ENCODE measurements around the gene TEK. TPM values are rescaled to one million over a fixed set of nuclear protein-coding genes. Genes with fewer than 3 reads are reported as not detected.
A peak's percentile ranks its signal among the peaks of the same experiment; 100 is the strongest.

The TEK gene
- total RNA-seq, 2 experiments from 2014 or later, result not detected

- no peak for DNase-seq
- intact Hi-C loops (cut with micrococcal nuclease), result no loop called here
- Mint-ChIP-seq H3K36me3 (ENCODE audit: low read depth) (no peaks in the 10 kb centered on the region), H3K4me1 (ENCODE audit: low read depth) (peaks cover 4% of the 10 kb centered on the region), H3K27ac (no peak overlapping the region), H3K27me3 (ENCODE audit: low read depth) (peaks cover 12% of the 10 kb centered on the region), H3K9me3 (no peaks in the 10 kb centered on the region), H3K4me3 (no peak overlapping the region)
- CTCF ChIA-PET, result no interaction called here
Measured at GRCh38 chr9:27189426-27189825, 80.4 kb downstream of the TEK start.

- CTCF ChIA-PET, result no interaction called here
- no peak overlapping the region for H3K27ac Mint-ChIP-seq
- no peaks in the 10 kb centered on the region for H3K9me3 Mint-ChIP-seq
- DNase-seq, result no peak
- H3K36me3 Mint-ChIP-seq (ENCODE audit: low read depth), result no peaks in the 10 kb centered on the region
- H3K27me3 Mint-ChIP-seq (ENCODE audit: low read depth), result peaks cover 9% of the 10 kb centered on the region
- no peak overlapping the region for H3K4me3 Mint-ChIP-seq
- peaks cover 7% of the 10 kb centered on the region for H3K4me1 Mint-ChIP-seq (ENCODE audit: low read depth)
- intact Hi-C loops (cut with micrococcal nuclease), result no loop called here
Measured at GRCh38 chr9:27192291-27192960, 83.4 kb downstream of the TEK start.

GRCh38 chr9:27193886-27194285, 84.9 kb downstream of the TEK start:
- H3K4me1 Mint-ChIP-seq (ENCODE audit: low read depth), result peaks cover 7% of the 10 kb centered on the region
- CTCF ChIA-PET, result no interaction called here
- intact Hi-C loops (cut with micrococcal nuclease), result no loop called here

GRCh38 chr9:27194401-27195091, 85.5 kb downstream of the TEK start:
- H3K4me3 Mint-ChIP-seq, result no peak overlapping the region
- no peaks in the 10 kb centered on the region for H3K36me3 Mint-ChIP-seq (ENCODE audit: low read depth)

More at GRCh38 chr9:27193886-27194285, 84.9 kb downstream of the TEK start:
- H3K36me3 Mint-ChIP-seq (ENCODE audit: low read depth), result no peaks in the 10 kb centered on the region
- peaks cover 6% of the 10 kb centered on the region for H3K27me3 Mint-ChIP-seq (ENCODE audit: low read depth)
- H3K27ac Mint-ChIP-seq, result peak overlapping the region; percentile 32
- H3K9me3 Mint-ChIP-seq, result no peaks in the 10 kb centered on the region
- no peak overlapping the region for H3K4me3 Mint-ChIP-seq
- DNase-seq, result no peak

GRCh38 chr9:27195191-27195590, 86.2 kb downstream of the TEK start:
- no peak overlapping the region for H3K27ac Mint-ChIP-seq
- H3K4me1 Mint-ChIP-seq (ENCODE audit: low read depth), result peaks cover 7% of the 10 kb centered on the region
- H3K27me3 Mint-ChIP-seq (ENCODE audit: low read depth), result peaks cover 2% of the 10 kb centered on the region
- CTCF ChIA-PET, result no interaction called here
- intact Hi-C loops (cut with micrococcal nuclease), result no loop called here
- H3K9me3 Mint-ChIP-seq, result no peaks in the 10 kb centered on the region
- no peak overlapping the region for H3K4me3 Mint-ChIP-seq
- no peaks in the 10 kb centered on the region for H3K36me3 Mint-ChIP-seq (ENCODE audit: low read depth)
- DNase-seq, result no peak

More at GRCh38 chr9:27194401-27195091, 85.5 kb downstream of the TEK start:
- peak overlapping the region; percentile 32 for H3K27ac Mint-ChIP-seq
- peaks cover 6% of the 10 kb centered on the region for H3K27me3 Mint-ChIP-seq (ENCODE audit: low read depth)
- intact Hi-C loops (cut with micrococcal nuclease), result no loop called here
- CTCF ChIA-PET, result no interaction called here
- no peaks in the 10 kb centered on the region for H3K9me3 Mint-ChIP-seq
- DNase-seq, result no peak
- peaks cover 7% of the 10 kb centered on the region for H3K4me1 Mint-ChIP-seq (ENCODE audit: low read depth)

GRCh38 chr9:27196383-27196782, 87.4 kb downstream of the TEK start:
- no peak for DNase-seq
- peaks cover 2% of the 10 kb centered on the region for H3K27me3 Mint-ChIP-seq (ENCODE audit: low read depth)

GRCh38 chr9:27198190-27198589, 89.2 kb downstream of the TEK start:
- Mint-ChIP-seq H3K9me3 (no peaks in the 10 kb centered on the region), H3K4me1 (ENCODE audit: low read depth) (peaks cover 7% of the 10 kb centered on the region), H3K36me3 (ENCODE audit: low read depth) (no peaks in the 10 kb centered on the region), H3K27me3 (ENCODE audit: low read depth) (no peaks in the 10 kb centered on the region), H3K27ac (no peak overlapping the region), H3K4me3 (no peak overlapping the region)
- CTCF ChIA-PET, result no interaction called here
- intact Hi-C loops (cut with micrococcal nuclease), result no loop called here
- no peak for DNase-seq

More at GRCh38 chr9:27196383-27196782, 87.4 kb downstream of the TEK start:
- Mint-ChIP-seq H3K36me3 (ENCODE audit: low read depth) (no peaks in the 10 kb centered on the region), H3K4me3 (no peak overlapping the region), H3K27ac (no peak overlapping the region), H3K9me3 (no peaks in the 10 kb centered on the region), H3K4me1 (ENCODE audit: low read depth) (peaks cover 7% of the 10 kb centered on the region)
- CTCF ChIA-PET, result interaction anchor here (1.4 kb wide), 1 partner anchor 13 kb away, joined by 6 read pairs; no protein-coding TSS in a partner anchor
- intact Hi-C loops (cut with micrococcal nuclease), result no loop called here

GRCh38 chr9:27202056-27202455, 93.0 kb downstream of the TEK start:
- H3K36me3 Mint-ChIP-seq (ENCODE audit: low read depth), result no peaks in the 10 kb centered on the region
- no peak overlapping the region for H3K4me3 Mint-ChIP-seq
- no peaks in the 10 kb centered on the region for H3K4me1 Mint-ChIP-seq (ENCODE audit: low read depth)
- CTCF ChIA-PET, result no interaction called here
- intact Hi-C loops (cut with micrococcal nuclease), result no loop called here
- H3K9me3 Mint-ChIP-seq, result no peaks in the 10 kb centered on the region
- H3K27me3 Mint-ChIP-seq (ENCODE audit: low read depth), result no peaks in the 10 kb centered on the region
- no peak overlapping the region for H3K27ac Mint-ChIP-seq
- no peak for DNase-seq

- CTCF ChIA-PET, result no interaction called here
- no peaks in the 10 kb centered on the region for H3K36me3 Mint-ChIP-seq (ENCODE audit: low read depth)
- no peak for DNase-seq
- peaks cover 3% of the 10 kb centered on the region for H3K27me3 Mint-ChIP-seq (ENCODE audit: low read depth)
- H3K4me3 Mint-ChIP-seq, result no peak overlapping the region
- H3K4me1 Mint-ChIP-seq (ENCODE audit: low read depth), result no peaks in the 10 kb centered on the region
- H3K9me3 Mint-ChIP-seq, result no peaks in the 10 kb centered on the region
- intact Hi-C loops (cut with micrococcal nuclease), result no loop called here
- no peak overlapping the region for H3K27ac Mint-ChIP-seq
Measured at GRCh38 chr9:27203783-27204182, 94.8 kb downstream of the TEK start.

GRCh38 chr9:27204578-27204977, 95.6 kb downstream of the TEK start:
- CTCF ChIA-PET, result no interaction called here
- intact Hi-C loops (cut with micrococcal nuclease), result no loop called here
- Mint-ChIP-seq H3K4me3 (no peak overlapping the region), H3K27ac (no peak overlapping the region), H3K36me3 (ENCODE audit: low read depth) (no peaks in the 10 kb centered on the region), H3K27me3 (ENCODE audit: low read depth) (peaks cover 3% of the 10 kb centered on the region), H3K9me3 (no peaks in the 10 kb centered on the region), H3K4me1 (ENCODE audit: low read depth) (no peaks in the 10 kb centered on the region)
- DNase-seq, result no peak

GRCh38 chr9:27205198-27205597, 96.2 kb downstream of the TEK start:
- intact Hi-C loops (cut with micrococcal nuclease), result no loop called here
- Mint-ChIP-seq H3K36me3 (ENCODE audit: low read depth) (no peaks in the 10 kb centered on the region), H3K9me3 (no peaks in the 10 kb centered on the region), H3K27ac (no peak overlapping the region), H3K4me3 (no peak overlapping the region), H3K4me1 (ENCODE audit: low read depth) (no peaks in the 10 kb centered on the region), H3K27me3 (ENCODE audit: low read depth) (peaks cover 8% of the 10 kb centered on the region)
- CTCF ChIA-PET, result no interaction called here
- DNase-seq, result no peak

GRCh38 chr9:27206041-27206440, 97.0 kb downstream of the TEK start:
- no peak overlapping the region for H3K4me3 Mint-ChIP-seq
- intact Hi-C loops (cut with micrococcal nuclease), result no loop called here
- no peaks in the 10 kb centered on the region for H3K36me3 Mint-ChIP-seq (ENCODE audit: low read depth)
- peaks cover 11% of the 10 kb centered on the region for H3K27me3 Mint-ChIP-seq (ENCODE audit: low read depth)
- no peaks in the 10 kb centered on the region for H3K4me1 Mint-ChIP-seq (ENCODE audit: low read depth)
- H3K9me3 Mint-ChIP-seq, result no peaks in the 10 kb centered on the region
- CTCF ChIA-PET, result no interaction called here
- H3K27ac Mint-ChIP-seq, result no peak overlapping the region
- no peak for DNase-seq

- Mint-ChIP-seq H3K36me3 (ENCODE audit: low read depth) (no peaks in the 10 kb centered on the region), H3K4me3 (no peak overlapping the region), H3K27ac (no peak overlapping the region), H3K9me3 (no peaks in the 10 kb centered on the region), H3K27me3 (ENCODE audit: low read depth) (peaks cover 16% of the 10 kb centered on the region), H3K4me1 (ENCODE audit: low read depth) (no peaks in the 10 kb centered on the region)
- DNase-seq, result no peak
- CTCF ChIA-PET, result interaction anchor here (0.9 kb wide), 1 partner anchor 12 kb away, joined by 6 read pairs; no protein-coding TSS in a partner anchor
- intact Hi-C loops (cut with micrococcal nuclease), result no loop called here
Measured at GRCh38 chr9:27209034-27209433, 100.0 kb downstream of the TEK start.
